Stimulated activated CD8-positive, alpha-beta memory T cell treated with anti-CD3 and anti-CD28 coated beads, Interleukin-4, amount 100 ng/mL, for 4 hours (primary cell): ENCODE results near the gene TSPAN9.

Source experiments
- DNase-seq, 2 donors: peaks; one replicate each; pipeline ENCODE4 v3.0.0-alpha.2; 2020; ENCODE audit warnings: low read depth in 2 of 2, low spot score in 1 of 2

TSPAN9 gene

DNA sequence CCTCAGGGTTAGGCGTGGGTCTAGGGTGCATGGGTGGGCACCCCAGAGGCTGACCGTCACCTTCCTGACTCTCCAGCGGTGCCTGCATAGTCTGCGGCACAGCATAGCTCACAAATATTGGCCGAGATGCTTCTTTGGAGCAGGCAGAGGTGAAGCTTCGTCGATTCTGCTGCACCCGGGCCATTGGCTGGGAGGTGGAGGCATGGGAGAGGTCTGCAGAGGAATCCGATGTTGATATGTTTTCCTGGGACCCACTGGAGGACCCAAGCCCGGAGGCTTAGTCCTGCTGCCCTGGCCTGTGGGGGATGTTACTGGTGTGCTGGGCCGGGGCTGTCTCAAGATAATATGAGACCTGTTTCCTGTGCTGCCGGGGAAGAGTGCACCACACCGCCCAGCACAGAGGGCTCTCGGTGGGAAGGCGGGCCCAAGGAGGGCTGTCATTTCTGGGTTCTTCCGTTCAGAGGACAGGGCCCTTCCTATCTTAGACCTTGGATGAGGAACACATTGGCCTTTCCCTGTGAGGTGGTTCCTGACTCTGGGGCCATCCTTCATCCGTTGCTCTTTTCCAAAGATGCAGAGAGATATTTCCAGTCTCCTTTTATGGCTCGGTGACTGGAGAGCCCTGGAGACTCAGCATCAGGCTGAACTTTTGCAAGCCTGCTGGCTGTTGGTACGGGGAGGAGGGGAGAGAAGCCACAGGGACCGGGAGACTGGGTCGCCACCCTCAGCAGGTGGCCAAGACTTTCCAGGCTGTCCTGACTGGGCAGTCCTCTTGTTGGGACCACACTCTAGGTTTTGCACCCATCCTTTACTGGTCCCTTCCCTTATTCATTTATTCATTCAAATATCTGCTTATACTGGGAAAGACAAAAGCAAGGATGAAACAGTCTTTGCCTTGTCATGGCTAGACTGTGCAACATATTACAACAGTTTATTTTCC is 143.5 kb downstream of the TSPAN9 start:
- no peak for DNase-seq

DNA sequence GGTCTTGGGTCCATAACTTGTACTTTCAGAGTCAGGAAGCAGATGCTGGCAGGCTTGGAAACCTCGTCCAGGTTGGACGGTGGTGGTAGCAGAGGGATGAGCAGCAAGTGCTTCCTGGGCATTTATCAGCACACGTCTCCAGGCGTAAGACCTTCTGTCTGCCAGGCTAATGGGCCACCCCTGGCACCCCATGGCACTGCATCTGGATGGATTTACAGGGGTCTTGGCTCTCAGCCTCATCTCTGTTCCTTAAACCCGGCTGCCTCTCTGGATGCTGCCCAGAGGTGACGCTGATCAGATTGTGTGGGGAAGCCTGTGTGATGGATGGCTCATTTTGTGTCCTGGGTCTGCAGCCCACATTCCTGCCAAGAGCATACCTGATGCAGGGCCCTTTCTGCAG is 145.1 kb downstream of the TSPAN9 start:
- DNase-seq: no peak

DNA sequence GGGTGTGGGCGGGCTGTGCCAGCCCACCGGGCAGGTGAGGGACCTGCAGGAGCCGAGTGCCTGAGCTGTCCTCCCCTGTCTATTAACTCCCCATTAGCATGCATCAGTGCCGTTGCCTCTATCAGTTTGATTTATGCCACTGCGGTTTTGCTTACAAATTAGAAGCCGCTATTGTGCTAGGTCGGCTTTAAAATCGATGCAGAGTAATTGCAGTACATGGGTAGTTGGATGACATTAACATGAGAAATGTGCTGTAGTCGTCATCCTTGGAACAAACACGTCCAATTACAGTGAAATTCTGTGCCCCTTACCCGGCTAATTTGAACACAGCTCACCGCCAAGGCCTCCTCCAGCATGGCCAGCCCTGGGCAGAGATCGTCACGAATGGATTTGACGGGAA is 145.8 kb downstream of the TSPAN9 start:
- DNase-seq: no peak

DNA sequence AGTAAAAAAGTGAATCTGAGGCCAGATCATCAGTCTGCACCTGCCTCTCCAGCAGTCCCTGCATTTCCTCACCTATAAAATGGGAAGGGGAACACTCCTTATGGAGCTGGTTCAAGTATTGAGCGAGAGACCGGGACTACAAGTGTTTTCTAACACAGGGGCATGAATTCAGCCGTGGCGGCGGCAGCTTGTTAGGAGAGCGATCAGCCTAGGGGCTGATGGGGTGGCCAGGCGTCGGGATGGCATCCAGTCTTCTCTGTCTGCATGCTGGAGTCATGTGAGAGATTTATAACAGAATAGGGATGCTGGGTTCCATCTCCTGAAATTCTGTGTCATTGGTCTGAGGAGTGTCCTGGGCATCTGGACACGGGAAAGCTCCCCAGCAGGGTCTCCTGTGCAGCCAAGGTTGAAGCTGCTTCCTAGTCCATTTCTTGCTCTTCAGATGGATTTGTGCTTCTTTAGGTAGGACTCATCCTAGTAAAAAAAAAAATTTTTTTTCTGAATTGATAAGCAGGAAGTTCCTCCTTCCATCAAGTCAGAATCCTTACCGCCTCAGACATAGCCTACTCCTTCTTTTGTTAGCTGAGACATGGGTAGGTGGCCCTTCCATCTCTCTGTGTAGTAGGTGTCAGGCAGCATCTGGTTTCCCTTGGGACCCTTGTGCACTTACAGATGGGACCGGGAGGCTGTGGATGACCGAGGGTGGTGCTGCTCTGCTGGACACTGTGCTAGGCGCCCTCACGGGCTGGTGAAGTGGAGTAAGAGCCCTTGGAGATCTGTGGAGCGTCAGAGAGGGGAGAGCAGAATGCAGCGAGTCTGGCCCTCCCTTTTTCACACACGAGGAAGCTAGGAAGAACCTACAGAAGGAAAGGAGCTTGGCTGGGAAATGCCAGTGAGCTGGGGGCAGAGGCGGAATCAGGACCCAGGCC is 146.7 kb downstream of the TSPAN9 start:
- no peak for DNase-seq

DNA sequence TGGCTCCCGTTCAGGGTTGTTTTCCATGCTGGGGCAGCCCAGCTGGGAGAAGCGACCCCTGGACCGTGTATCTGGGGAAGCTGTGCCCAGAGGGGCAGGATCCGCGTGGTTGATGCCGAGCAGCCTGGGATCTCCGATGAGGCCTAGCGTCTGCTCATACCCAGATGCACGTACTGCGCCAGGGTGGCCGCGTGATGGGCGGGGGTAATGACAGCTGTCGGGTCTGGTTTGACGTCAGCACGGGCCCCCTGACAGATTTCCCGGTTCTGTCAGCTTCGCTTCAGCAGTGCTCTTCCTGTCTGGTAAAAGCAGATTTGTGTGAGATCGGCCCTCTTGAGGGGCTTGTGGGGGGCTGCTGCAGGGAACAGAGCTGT is 147.3 kb downstream of the TSPAN9 start:
- DNase-seq: no peak

DNA sequence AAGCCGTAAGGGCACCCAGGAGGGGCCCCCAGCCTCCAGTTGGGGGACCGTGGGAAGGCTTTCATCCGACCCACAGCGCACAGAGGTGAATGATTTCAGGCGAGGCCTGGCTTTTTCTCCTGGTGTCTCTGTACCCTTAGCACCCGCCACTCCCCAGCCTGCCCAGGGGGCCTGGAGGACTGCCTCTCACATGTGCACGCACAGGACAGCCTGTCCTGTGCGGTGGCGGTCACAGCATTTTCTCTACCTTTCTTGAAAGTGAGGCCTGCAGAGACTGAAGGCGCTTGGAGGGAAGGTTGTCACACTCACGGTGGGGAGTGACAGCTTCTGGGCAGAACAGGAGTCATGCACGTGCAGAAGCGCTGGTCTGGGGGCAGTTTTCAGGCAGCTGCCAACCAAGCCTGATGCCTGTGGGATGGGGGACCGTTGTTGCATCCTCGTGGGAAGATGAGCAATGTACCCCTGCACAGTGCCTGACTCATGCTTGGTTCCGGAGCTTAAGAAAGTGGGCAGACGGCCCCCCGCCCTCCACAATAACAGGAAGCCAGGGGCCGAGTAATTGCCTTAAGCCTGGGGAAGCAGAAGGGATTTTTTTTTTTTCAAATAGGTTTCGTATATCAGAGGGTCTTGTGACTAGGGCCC is 148.1 kb downstream of the TSPAN9 start:
- no peak for DNase-seq

DNA sequence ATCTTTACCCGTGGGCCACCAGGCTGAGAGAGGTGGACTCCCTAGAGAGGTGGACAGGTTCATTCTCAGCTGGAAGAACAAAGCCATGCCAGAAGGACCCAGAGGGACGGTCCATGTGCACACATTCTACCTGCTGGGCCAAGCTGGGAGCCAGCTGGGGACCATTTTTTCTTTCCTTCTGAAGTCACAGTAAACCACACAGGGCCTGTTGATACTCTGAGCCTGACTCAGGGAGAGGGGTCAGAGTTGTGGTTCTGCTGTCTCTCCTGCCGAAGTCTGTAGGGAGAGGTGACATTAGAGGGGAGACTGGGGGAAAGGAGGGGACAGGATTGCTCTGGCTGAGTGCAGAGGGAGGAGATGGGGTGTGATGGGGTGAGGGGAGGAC is 148.6 kb downstream of the TSPAN9 start:
- DNase-seq: no peak

DNA sequence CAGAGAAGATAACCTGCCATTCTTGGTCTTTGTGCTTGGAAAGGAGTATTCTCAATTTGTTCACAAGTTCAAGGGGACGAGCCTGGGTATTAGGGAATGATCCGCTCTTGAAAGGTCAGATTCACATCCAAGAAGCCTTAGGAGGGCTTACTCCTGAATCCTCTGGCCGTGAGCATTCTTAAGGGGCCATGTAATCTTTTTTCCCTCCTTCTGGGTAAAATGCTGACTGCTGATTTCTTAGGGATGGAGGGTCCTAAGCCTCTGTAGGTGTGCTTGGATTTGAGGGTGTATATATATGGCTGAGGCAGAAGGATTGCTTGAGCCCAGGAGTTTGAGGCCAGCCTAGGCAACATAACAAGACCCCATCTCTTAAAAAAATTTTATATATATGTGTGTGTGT is 149.1 kb downstream of the TSPAN9 start:
- DNase-seq: no peak

DNA sequence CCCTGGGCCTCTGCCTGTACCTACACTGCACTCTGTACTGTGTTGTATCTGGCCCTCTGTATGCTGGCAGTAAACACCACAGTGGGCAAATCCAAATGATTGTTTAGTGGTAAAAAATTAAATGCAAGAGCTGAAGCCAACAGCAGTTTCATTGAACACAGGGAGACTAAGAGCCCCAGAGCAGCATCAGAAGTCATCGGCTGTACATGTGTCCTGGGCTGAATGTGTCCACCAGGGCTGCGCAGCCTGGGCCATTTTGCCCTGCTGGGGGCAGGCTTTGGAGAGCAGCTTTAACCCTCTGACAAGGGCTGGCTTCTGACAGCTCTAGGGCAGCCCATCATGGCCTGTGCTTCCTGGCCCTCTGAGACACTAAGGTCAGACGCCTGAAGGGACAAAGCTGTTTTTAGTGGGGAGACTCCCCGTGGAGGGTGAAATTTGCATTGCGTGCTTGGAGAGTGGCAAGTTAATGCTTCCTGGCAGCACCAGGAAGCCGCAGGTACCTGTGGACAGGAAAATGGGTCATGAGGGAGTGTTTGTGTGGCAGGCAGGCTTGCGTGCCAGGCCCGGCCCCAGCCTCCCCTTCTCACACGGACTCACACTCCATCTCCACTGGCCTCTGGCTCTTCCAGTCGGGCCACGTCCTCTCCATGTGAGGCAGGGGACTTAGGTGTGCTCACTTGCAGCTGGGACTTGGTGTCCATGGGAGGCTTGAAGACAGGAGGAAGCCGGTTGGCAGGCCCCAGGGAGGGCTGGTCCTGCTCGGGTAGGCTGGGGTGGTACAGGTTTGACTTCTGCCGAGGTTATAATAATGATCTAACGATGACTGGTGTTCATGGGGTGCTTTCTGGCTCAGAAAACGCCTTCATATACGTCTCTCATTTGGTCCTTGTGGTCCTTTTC is 150.1 kb downstream of the TSPAN9 start:
- DNase-seq: no peak

DNA sequence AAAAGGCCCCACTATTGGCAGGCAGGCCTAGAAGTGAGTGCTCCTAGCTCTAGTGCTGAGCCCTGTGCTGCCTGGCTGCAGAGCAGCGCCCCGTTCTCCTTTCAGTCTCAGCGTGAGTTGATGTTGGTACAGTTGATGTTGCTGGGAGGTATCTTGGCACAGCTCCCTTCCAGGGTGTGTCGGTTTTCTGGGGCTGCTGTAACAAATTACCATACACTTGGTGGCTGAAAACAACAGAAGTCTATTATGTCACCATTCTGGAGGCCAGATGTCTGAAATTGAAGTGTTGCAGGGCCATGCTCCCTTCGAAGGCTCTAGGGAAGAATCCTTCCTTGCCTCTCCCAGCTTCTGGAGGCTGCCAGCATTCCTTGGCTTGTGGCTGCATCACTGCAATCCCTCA is 151.4 kb downstream of the TSPAN9 start:
- DNase-seq: no peak

DNA sequence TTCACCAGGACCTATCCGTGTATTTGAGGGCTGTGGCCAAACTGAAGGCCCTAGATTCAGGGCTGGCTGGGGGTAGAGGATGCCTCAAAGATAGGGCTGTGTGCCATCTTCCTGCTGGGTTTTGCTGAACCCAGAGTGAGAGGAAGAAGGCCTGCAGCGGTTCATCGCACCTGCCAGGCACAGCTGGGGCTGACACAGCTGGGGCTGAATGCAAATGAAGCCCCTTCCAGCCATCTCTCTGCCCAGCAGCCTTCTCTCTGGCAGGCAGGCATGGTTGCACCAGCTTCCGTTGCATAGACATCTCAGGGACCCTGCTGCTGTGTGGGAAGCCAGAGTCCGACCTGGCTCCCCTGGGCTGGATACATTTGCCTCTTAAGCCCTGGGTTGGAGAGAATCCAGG is 152.4 kb downstream of the TSPAN9 start:
- no peak for DNase-seq

DNA sequence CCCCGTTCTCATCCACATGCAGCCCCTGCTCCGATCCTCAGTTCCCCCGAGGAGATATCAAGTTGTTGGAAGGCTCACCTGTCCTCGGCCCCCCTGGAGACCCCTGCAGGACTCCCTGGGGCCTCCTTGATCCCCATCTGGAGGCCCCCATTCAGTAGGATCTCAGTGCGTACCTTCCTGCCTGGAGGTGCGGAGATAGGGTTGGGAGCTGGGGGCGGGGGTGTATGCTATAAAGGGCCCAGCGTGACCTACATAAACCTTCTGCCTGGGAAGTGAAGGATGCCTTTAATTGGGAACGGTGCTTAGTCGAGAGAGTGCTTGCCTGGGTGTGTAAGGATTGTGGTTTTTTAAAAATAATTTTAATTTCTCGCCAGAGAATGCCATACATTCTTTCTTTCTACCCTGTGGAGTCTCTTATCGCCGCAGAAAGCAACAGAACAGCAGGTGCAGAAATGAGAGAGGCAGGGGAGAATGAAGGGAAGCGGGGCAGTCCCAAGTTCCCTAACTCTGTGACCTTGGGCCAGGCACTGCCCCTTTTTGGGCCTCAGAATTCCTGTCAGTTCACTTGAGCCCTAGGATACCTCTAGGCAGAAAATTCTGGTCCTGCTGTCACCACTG is 153.7 kb downstream of the TSPAN9 start:
- no peak for DNase-seq

DNA sequence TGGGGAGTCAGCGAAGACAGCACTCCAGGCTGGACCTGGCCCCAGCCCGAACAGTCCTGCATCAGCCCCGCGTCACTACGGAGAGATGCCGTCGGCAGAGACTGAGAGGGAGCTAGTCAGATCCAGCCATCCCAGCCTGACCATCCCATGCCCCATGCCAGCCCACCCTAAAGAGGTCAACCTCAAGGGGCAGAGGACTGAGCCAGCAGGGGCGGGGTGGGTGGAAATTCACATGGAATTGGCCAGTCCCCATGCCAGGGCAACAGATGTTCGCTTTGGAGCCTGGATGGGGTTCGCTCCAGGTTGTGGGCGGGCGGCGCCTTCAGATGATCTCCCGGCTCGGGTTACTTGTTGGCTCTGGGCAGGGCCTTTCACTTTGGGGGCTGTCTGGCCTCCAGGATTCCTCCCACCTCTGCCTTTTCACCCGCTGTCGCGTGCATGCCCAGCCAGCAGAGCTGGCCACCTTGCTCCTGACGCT is 154.3 kb downstream of the TSPAN9 start:
- no peak for DNase-seq

DNA sequence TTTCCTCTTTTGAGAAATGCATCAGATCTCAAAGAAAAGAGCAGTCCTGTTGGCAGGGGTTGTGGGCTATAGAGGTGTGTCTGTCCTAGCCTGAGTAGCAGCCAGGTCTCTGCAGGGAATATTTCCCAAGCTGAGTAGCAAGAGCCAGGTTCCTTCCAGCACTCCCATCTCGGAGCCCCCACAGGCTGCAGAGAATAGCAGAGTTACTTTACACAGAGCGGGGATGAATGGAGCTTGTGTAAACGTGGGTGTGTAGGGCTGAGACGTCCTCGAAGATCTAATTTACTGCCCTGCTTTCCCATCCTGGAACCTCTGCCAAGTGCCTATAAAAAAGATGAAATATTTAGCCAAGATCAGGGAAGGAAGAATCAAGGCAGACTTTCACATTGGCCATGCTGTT is 156.6 kb downstream of the TSPAN9 start:
- no peak for DNase-seq

DNA sequence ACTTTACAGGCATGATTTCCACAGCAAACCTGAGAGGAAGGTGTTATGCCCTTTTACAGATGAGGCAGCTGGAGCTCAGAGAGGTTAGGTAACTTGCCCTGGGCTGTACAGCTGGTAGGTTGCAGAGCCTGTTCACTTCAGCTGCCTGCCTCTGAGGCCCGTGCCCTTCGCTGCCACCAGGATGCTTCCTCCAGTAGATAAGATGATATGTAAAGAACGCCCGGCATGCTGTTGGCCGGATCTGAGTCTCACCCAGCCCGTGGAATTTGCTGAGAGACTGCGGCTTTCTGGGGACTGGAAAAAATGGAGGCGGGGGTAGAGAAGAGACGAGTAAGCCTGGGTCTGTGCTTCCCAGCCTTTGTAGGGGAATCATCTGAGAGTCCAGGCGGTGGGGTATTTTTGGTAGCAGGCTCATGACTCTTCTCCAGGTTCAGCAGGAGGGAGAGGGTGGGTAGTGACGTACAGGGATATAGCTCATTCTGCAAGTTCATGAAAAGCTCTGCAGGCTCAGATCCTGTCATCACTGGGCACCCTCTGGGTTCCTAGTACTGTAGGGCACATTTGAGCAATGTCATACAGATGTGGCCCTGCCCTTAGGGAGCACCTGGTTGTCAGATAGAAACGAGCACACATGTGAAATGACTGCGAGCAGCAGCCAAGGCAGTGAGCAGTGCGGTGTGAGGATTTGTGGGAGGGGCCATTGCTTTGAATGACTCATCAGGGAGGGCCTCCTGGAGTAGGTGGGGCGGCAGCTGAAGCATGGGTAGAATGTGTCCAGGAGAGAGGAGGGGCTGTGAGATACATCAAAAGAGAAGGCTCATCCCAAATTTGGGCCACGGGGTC is 159.4 kb downstream of the TSPAN9 start:
- DNase-seq: no peak

DNA sequence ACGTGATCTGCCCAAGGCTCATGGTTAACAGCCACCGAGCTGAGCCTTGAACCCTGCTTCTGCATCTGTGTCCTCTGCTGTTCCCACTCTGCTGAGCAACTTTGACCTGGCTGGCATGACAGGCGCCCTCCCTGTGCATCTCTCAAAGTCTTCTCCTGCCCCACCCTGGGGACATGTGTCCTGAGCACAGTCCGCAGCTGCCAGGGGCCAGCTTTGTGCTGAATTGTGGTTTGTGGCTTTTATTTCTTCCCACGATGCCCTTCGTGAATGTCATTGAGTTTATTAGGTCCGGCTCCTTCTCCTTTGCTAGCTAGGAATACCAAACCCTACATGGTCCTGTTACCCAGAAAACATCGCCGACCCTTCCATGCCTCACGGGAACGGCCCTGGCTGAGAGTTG is 161.0 kb downstream of the TSPAN9 start:
- DNase-seq: no peak

DNA sequence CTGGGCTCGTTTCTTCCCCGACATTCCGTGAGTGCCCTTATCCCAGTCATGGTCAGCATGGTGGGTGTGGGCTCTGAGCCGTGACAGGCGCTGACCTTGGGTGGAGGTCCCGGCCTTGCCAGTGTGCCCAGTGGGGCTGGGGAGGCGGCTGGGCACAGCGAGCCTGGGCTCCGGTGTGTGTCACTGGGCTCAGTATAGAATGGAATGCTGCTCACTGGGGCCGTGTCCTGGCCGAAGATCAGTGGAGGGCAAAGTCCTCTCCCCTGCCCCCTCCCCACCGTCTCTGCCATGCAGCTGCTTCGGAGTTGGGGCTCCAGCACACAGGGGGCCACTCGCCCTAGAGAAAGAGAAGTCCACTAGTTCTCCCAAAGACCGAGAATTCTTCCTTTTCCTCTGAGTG is 164.4 kb downstream of the TSPAN9 start:
- no peak for DNase-seq

DNA sequence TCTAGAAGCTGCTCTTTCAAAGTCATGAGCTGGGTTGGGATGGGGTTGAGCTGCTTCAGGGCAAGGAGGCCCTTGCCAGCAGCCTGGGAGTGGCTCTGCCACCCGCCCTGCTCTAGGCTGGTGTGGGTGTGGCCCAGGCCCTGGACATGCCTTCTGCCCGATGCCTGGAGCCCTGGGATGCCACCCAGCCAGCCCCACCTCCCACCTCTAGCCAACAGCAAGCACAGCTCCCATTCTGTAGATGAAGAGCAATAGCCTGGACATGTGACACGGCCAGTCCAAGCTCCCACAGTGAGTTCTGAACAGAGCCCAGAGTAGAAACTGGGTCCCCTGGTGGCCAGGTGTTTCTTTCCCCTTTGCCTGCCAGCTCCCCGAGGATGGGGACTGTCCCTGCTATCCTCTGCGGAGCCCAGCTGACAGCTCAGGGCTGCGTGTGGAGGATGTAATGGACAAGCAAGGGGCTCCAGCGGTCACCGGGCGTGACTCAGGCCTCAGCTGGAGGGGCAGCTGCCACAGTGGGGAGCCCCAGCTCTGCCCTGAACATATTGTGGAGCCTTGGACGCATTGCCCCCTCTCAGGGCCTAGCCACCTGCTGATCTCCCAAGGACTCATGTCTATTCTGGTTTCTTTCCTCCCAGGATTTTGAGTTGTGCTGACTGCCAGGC is 165.2 kb downstream of the TSPAN9 start:
- DNase-seq: no peak
